Trophoblast cell (in vitro differentiated cells and primary cell): Measurements from ENCODE around the gene DSN1.

ENCODE experiments used
- DNase-seq, 2 donors: peaks; one replicate each; pipeline ENCODE4 v3.0.0-alpha.2; 2016
- H2AFZ ChIP-seq: 2 replicates; pipeline ENCODE4 v1.6.1; 2013; ENCODE audit warnings: low read length, moderate library complexity, mild to moderate bottlenecking; ENCODE audit not compliant: insufficient read depth, poor library complexity
- H2AK5ac ChIP-seq: 2 replicates; pipeline ENCODE4 v1.6.1; 2013; ENCODE audit warnings: mild to moderate bottlenecking, low read length
- H2BK120ac ChIP-seq: 2 replicates; pipeline ENCODE4 v1.6.1; 2013; ENCODE audit warnings: low read length, mild to moderate bottlenecking, moderate library complexity; ENCODE audit not compliant: insufficient read depth, poor library complexity
- H2BK12ac ChIP-seq: 2 replicates; pipeline ENCODE4 v1.6.1; 2013; ENCODE audit warnings: mild to moderate bottlenecking, low read length, moderate library complexity
- H2BK5ac ChIP-seq: 2 replicates; pipeline ENCODE4 v1.6.1; 2013; ENCODE audit warnings: low read length, low read depth, moderate library complexity, mild to moderate bottlenecking; ENCODE audit not compliant: poor library complexity
- H3K14ac ChIP-seq: 2 replicates; pipeline ENCODE4 v1.6.1; 2013; ENCODE audit warnings: mild to moderate bottlenecking, low read length
- H3K18ac ChIP-seq: 2 replicates; pipeline ENCODE4 v1.6.1; 2013; ENCODE audit warnings: mild to moderate bottlenecking, low read length
- H3K23ac ChIP-seq: 2 replicates; pipeline ENCODE4 v1.6.1; 2013; ENCODE audit warnings: low read length
- H3K27ac ChIP-seq: 2 replicates; pipeline ENCODE4 v1.5.1; 2013; ENCODE audit warnings: low read depth, mild to moderate bottlenecking, inconsistent platforms, low read length, moderate library complexity
- H3K27me3 ChIP-seq: 2 replicates; pipeline ENCODE4 v1.6.1; 2013; ENCODE audit warnings: inconsistent platforms, mild to moderate bottlenecking, low read length, moderate library complexity; ENCODE audit not compliant: insufficient read depth
- H3K36me3 ChIP-seq, 2 experiments: 1 replicate in 1 of 2; 2 replicates in 1 of 2; pipeline ENCODE4 v1.6.1; 2013; ENCODE audit warnings: low read length in 2 of 2, mild to moderate bottlenecking in 2 of 2, moderate library complexity in 1 of 2; ENCODE audit not compliant: insufficient read depth in 2 of 2, control insufficient read depth in 1 of 2
- H3K4ac ChIP-seq: 2 replicates; pipeline ENCODE4 v1.6.1; 2013; ENCODE audit warnings: low read depth, mild to moderate bottlenecking, low read length, moderate library complexity
- H3K4me1 ChIP-seq, 2 experiments: 1 replicate in 1 of 2; 2 replicates in 1 of 2; pipeline ENCODE4 v1.6.1; 2013; ENCODE audit warnings: low read length in 2 of 2, mild to moderate bottlenecking in 2 of 2, moderate library complexity in 1 of 2; ENCODE audit not compliant: insufficient read depth in 2 of 2, control insufficient read depth in 1 of 2
- H3K4me2 ChIP-seq: 2 replicates; pipeline ENCODE4 v1.6.1; 2013; ENCODE audit warnings: inconsistent platforms, mild to moderate bottlenecking, low read length, moderate library complexity
- H3K4me3 ChIP-seq: 2 replicates; pipeline ENCODE4 v1.5.1; 2013; ENCODE audit warnings: mild to moderate bottlenecking, low read depth, low read length, inconsistent platforms
- H3K79me1 ChIP-seq: one replicate; pipeline ENCODE4 v1.6.1; 2013; ENCODE audit warnings: low read length
- H3K79me2 ChIP-seq: 2 replicates; pipeline ENCODE4 v1.6.1; 2013; ENCODE audit warnings: low read length, mild to moderate bottlenecking; ENCODE audit not compliant: control insufficient read depth, insufficient read depth, poor library complexity
- H3K9ac ChIP-seq: 2 replicates; pipeline ENCODE4 v1.6.1; 2013; ENCODE audit warnings: mild to moderate bottlenecking, low read length
- H3K9me3 ChIP-seq: 2 replicates; pipeline ENCODE4 v1.6.1; 2013; ENCODE audit warnings: low read depth, mild to moderate bottlenecking, control low read depth, inconsistent platforms, low read length; ENCODE audit not compliant: insufficient read depth
- H4K12ac ChIP-seq: 2 replicates; pipeline ENCODE4 v1.6.1; 2013; ENCODE audit warnings: low read depth, mild to moderate bottlenecking, low read length, moderate library complexity
- H4K8ac ChIP-seq: 2 replicates; pipeline ENCODE4 v1.6.1; 2013; ENCODE audit warnings: low read depth, mild to moderate bottlenecking, low read length, moderate library complexity
- H4K91ac ChIP-seq: one replicate; pipeline ENCODE4 v1.6.1; 2013; ENCODE audit warnings: low read depth, mild to moderate bottlenecking, low read length, moderate library complexity
- WGBS: extraction: QIAGEN DNeasy Blood & Tissue Kit; methylation state at CpG from one replicate; pipeline ENCODE4 v1.1.7; 2013; ENCODE audit warnings: missing lambda C conversion rate; ENCODE audit not compliant: insufficient read length, insufficient coverage; ENCODE audit errors: extremely low coverage; 5-methylcytosine and 5-hydroxymethylcytosine counted together

Gene DSN1

GRCh38 chr20:36820073-36820472 is 46.5 kb upstream of the DSN1 start:
- Histone ChIP-seq H3K79me1 (peaks cover 2% of the 10 kb centered on the region), H3K18ac (no peak overlapping the region), H3K36me3 (peaks cover 23 to 30% of the 10 kb centered on the region in 2 experiments), H3K9ac (no peak overlapping the region), H2AK5ac (no peak overlapping the region), H3K14ac (peak overlapping the region; percentile 73), H4K8ac (peak overlapping the region; percentile 33), H2BK12ac (no peak overlapping the region), H3K27ac (no peak overlapping the region), H2AFZ (peak overlapping the region; percentile 59), H2BK120ac (no peak overlapping the region), H3K4me1 (peaks cover 10 to 11% of the 10 kb centered on the region in 2 experiments), H3K9me3 (peaks cover 3% of the 10 kb centered on the region), H3K4me3 (no peak overlapping the region), H2BK5ac (no peak overlapping the region), H3K23ac (no peak overlapping the region), H3K4ac (no peak overlapping the region), H4K12ac (no peak overlapping the region), H3K27me3 (no peaks in the 10 kb centered on the region), H4K91ac (no peak overlapping the region), H3K4me2 (no peak overlapping the region), H3K79me2 (no peaks in the 10 kb centered on the region)
- DNase-seq, result no peak
- no CpG with 5 or more reads among the region's 1 CpG for WGBS

GRCh38 chr20:36819659-36820058 is 46.1 kb upstream of the DSN1 start:
- Histone ChIP-seq H4K91ac (no peak overlapping the region), H2BK5ac (no peak overlapping the region), H2AFZ (peak overlapping the region; percentile 59), H3K23ac (no peak overlapping the region), H3K4me3 (no peak overlapping the region), H3K36me3 (peaks cover 26 to 33% of the 10 kb centered on the region in 2 experiments), H3K79me2 (no peaks in the 10 kb centered on the region), H2BK12ac (no peak overlapping the region), H3K14ac (peak overlapping the region; percentile 73), H3K18ac (no peak overlapping the region), H3K9me3 (peaks cover 4% of the 10 kb centered on the region), H3K27ac (no peak overlapping the region), H4K8ac (peak overlapping the region; percentile 33), H3K4me1 (peaks cover 10 to 11% of the 10 kb centered on the region in 2 experiments), H3K4ac (no peak overlapping the region), H3K4me2 (no peak overlapping the region), H4K12ac (no peak overlapping the region), H3K9ac (no peak overlapping the region), H3K79me1 (peaks cover 2% of the 10 kb centered on the region), H2AK5ac (no peak overlapping the region), H3K27me3 (no peaks in the 10 kb centered on the region), H2BK120ac (no peak overlapping the region)
- no CpG with 5 or more reads among the region's 5 CpGs for WGBS
- no peak for DNase-seq

- H2BK120ac ChIP-seq, result no peak overlapping the region
- no peak overlapping the region for H3K4ac ChIP-seq
- H3K4me3 ChIP-seq, result no peak overlapping the region
- H3K79me1 ChIP-seq, result peaks cover 2% of the 10 kb centered on the region
- no peak overlapping the region for H2AK5ac ChIP-seq
- no peaks in the 10 kb centered on the region for H3K79me2 ChIP-seq
- no peak overlapping the region for H2AFZ ChIP-seq
- no peak overlapping the region for H3K4me2 ChIP-seq
- DNase-seq, result no peak
- no peak overlapping the region for H3K18ac ChIP-seq
- H2BK5ac ChIP-seq, result no peak overlapping the region
- no peak overlapping the region for H4K12ac ChIP-seq
- H4K91ac ChIP-seq, result no peak overlapping the region
- no peak overlapping the region for H3K9ac ChIP-seq
- peaks cover 26 to 34% of the 10 kb centered on the region in 2 experiments for H3K36me3 ChIP-seq
- H2BK12ac ChIP-seq, result no peak overlapping the region
- H3K27me3 ChIP-seq, result no peaks in the 10 kb centered on the region
- no peak overlapping the region for H3K14ac ChIP-seq
- no peak overlapping the region for H4K8ac ChIP-seq
- H3K23ac ChIP-seq, result no peak overlapping the region
- no CpG with 5 or more reads among the region's 4 CpGs for WGBS
- no peak overlapping the region for H3K27ac ChIP-seq
- peaks cover 4% of the 10 kb centered on the region for H3K9me3 ChIP-seq
- H3K4me1 ChIP-seq, result peaks cover 10 to 11% of the 10 kb centered on the region in 2 experiments
Measured at GRCh38 chr20:36818861-36819260, 45.3 kb upstream of the DSN1 start.

- Histone ChIP-seq H3K4me3 (no peak overlapping the region), H3K27me3 (no peaks in the 10 kb centered on the region), H4K8ac (no peak overlapping the region), H3K4me1 (peaks cover 10 to 11% of the 10 kb centered on the region in 2 experiments), H2BK5ac (no peak overlapping the region), H2BK12ac (no peak overlapping the region), H2AFZ (no peak overlapping the region), H3K4ac (no peak overlapping the region), H4K91ac (no peak overlapping the region), H3K79me2 (no peaks in the 10 kb centered on the region), H3K18ac (no peak overlapping the region), H3K14ac (no peak overlapping the region), H3K79me1 (peaks cover 2% of the 10 kb centered on the region), H3K9ac (no peak overlapping the region), H2AK5ac (no peak overlapping the region), H3K9me3 (peaks cover 4% of the 10 kb centered on the region), H3K36me3 (peaks cover 26 to 34% of the 10 kb centered on the region in 2 experiments), H2BK120ac (no peak overlapping the region), H4K12ac (no peak overlapping the region), H3K4me2 (no peak overlapping the region), H3K23ac (no peak overlapping the region), H3K27ac (no peak overlapping the region)
- WGBS, result no CpG with 5 or more reads among the region's 1 CpG
- DNase-seq, result no peak
Measured at GRCh38 chr20:36818185-36818584, 44.6 kb upstream of the DSN1 start.
